ENCODE results near the gene CFDP1.

Gene CFDP1

DNA sequence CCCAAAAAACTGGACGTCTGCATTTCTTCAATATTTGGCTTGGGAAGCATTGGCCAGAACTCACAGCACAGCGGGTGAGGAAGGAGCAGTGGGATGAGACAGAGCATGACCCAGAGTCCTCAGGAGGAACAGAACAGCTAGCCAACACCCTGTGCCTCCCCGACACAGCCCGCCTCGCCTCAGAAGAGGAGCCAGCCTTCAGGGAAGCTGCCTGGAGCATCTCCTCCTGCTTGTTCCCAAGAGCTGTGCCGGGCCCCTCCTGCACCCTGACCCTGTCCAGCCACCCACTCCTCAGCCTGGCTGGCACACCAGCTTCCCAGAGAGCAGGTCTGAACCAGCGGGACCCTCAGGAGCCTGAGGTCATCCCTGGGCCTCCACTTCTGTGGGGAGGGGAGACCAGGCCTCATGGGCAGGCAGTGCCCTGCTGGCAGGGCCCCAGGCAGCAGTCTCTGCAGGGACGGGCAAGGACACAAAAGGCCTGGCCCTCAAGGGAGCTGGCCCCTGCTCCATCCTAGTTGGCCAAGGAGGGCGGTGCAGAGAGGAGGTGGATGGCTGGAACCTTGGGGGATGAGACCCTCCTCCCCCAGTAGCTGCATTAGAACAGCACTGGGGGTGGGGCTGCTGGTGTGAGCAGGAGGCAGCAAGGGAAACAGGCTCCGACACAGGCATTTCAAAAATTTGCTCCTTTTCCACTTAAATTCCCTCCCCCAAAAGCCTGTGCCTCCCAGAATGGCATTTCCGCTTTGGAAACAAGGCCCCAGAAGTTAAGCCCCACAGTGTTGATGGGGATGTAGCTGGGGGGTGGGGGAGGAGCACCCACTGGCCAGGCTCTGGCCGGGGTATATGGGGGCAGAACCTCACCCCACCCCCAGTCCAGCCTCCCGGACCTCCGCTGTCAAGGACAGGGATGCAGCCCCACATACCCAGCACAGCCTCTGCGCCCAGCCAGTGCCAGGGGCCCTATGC lies 180.1 kb downstream of the CFDP1 start:
- DNase-seq (ENCODE audit: low read depth in 4 of 4, low spot score in 1 of 4), result no peak

DNA sequence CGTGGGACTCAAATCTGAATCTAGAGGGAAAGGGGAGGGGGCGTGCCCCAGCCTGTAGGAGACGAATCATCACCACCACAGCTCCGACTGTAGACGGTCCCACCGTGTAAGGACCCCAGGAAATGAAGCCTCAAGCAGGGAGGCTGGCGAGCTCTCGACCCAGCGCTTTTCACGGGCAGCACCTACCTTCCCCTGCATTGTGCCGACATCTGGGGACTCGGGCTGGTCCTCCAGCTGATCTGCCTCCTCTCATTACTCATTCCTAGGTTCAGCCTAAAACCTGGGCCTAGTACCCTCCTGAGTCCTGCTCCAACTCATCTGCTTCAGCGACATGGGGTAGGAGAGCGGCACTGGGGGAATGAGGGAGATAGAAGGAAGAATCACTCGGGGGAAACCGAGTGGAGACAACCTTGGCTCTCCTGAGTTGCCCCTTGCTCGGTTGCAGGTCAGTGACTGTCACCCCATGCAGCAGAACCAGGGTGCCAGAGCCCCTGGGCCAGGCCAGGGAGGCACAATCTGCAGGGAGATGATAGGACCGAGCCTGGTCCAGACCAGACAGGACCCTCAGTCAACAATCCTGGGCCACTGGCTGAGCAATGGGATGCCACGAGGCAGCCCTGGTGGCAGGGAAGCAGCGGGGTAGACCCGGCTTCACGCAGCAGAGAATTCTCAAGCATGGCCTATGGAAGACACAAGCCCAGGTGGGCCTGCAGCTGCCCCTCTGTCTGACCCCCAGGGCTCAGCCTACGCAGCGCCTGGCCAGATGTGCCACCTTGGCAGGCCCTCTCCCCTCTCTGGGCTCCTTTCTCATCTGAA lies 181.0 kb downstream of the CFDP1 start:
- DNase-seq (ENCODE audit: low read depth in 4 of 4, low spot score in 1 of 4), result no peak

DNA sequence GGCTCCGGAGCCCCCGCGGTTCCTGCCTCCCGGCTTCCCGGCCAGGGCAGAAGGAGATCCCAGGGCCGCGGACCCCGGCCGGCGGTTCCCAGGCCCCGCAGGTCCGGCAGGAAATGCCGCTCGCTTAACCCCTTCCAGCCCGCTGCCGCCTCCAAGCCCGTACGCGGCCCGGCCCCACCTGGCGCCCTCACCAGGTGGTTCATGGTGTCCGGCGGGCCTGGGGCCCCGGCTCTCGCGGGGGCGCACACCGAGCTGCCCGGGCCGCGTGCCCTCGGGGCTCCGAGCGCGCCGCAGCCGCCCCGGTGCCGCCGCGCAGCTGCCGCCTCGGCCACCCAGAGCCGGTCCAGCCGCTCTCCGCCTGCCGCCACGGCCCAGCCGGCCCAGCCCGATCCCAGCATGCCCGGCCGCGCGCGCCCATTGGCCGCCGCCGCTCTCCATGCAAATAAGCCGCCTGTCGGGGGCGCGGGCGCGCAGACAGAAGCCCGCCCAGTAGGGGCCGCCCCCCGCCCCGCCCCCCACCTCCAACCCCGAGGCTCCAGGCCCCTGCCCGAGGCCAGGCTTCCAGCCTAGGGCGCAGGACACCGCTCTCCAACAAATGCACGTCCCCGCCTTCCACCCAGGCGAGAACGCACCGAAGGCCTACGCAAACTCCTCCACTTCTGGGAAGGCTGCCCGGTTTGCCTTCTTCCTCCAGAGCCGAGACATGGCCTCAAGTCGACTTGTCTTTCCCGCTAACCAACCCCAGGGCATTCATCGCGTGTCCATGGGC lies 181.8 kb downstream of the CFDP1 start, which contains the start of gene BCAR1:
Gene BCAR1, minus strand, starts transcription at position 345 of the 769 bp plus-strand sequence. Its CDS starts 142 bp downstream, at position 203.
- peak in 1 of 4 experiments; percentile 16 for DNase-seq (ENCODE audit: low read depth in 4 of 4, low spot score in 1 of 4)

DNA sequence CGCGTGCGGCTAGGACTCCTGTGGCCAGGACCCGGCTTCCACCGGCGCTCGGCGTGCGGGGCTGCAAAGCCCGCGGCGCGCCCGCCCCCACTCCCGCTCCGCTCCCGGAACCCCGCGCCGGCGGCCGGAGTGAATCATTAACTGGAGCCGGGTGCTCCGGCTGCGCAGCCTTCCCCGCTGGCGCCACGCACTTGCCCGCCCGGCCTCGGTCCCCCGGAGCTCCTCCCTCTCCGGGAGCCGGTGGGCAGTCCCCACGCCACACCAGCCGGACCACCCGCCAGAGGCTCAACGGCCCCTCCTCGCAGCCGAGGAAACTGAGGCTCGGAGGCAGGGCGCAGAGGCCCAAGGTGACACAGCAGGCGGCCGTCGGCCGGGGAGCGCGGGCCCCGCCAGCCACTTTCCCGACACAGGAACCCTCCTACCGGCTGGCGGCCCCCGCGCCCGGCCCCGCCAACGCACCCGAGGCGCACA lies 182.5 kb downstream of the CFDP1 start:
- no peak for DNase-seq (ENCODE audit: low read depth in 4 of 4, low spot score in 1 of 4)

DNA sequence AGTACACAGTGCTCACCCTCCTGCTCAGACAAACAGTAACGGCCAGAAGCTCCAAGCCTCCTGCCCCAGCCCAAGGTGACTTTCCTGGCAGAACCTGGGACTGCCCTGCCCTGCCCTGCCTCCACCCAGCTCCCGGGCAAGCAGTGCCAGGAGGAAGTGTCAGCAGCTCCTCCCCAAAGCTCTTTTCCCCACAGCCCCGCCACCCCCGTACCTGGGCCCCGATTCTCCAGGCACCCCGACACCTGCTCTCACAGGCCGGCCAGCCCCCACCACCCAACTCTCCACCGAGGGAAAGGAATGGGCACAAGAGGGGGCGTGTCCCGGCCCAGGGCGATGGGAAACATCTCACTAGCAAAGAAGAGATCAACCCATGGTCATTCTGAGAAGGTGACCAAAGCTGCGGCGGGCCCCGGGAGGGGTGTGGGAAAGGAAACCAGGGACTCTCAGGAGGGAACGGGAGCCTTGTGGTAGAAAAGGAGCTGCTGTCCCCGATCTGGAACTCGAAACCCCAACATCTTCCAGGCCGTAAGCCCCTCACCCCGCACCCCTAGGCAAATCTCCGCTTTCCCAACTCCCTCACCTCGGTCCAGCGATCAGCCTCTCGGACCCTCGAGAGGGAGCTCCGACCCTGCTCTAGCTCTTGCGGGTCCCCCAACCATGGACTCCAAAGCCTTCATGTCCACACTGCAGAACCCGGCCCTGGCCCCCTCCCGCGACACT lies 183.1 kb downstream of the CFDP1 start:
- DNase-seq (ENCODE audit: low read depth in 4 of 4, low spot score in 1 of 4), result no peak

DNA sequence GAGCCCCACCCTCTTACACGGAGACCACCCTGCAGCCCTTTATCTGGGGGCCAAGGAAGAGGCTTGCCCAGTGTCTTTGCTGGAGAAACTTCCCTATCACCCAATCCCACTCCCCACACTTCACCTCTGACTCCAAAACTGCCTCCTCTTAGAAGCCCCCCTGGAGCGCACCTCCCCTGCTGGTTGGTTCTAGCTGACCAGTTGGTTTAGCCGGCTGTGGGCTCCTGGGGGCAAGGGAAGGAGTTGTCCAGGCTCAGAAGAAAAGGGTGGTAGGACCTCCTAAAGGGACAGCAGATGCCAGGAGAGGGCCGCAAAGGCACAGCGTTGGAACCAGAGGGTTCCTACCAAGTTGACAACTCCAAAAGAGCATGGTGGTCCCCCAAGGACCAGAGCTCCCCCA lies 183.9 kb downstream of the CFDP1 start:
- DNase-seq (ENCODE audit: low read depth in 4 of 4, low spot score in 1 of 4), result no peak

DNA sequence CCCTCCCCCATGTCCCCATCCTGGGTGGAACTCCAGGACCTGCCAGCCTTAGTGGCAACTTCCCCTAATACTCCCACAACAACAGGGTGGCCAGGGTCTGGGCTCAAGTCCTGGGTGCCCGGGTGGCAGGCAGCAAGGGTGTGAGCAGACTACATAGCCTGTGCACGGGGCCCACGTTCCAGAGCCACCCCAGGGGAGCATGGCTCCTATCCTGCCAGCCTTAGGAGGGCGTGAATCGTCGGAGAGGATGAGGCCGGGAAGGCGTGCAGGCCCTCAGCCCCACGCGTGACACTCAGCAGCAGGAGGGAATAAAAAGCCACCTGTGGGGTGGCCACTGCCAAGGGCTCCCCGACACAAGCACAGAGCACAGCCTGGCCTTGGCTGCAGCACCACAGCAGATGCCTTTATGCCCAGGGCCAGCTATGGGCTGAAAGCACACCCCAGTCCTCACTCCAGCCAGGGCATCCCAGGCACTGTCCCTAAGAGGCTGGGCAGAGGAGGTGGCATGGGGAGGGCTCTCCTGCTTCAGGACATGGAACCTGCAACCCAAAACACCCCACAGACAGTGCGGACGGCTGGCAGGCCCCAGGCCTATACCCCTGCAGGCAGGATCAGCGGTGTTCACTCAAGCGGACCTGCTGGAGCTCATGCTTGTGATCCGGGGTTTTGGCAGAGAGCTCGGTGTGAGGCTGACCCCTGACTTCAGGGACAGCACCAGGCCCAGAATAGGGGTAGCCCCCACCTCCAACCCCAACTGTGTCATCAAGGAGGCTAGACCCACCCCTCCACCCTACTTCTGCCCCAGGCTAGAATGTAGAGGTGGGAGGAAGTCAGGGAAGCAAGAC lies 184.5 kb downstream of the CFDP1 start:
- DNase-seq (ENCODE audit: low read depth in 4 of 4, low spot score in 1 of 4), result no peak

DNA sequence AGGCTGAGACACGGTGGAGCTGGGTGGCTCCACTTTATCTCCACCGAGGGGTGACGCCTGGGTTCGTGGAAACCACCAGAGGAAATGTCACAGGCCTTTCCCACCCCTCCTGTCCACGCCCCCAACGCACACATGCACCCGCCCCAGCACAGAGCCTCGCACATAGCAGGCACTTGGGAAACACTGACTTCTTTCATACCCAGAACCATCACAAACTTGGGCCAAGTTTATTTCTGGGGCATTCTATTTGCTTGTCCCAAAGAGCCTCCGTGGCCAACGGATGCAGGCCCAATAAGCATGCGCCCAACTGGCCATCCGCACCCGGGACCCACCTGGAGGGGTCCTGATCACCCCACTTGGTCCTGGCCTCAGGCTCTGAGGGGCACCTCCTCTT lies 185.2 kb downstream of the CFDP1 start:
- no peak for DNase-seq (ENCODE audit: low read depth in 4 of 4, low spot score in 1 of 4)

DNA sequence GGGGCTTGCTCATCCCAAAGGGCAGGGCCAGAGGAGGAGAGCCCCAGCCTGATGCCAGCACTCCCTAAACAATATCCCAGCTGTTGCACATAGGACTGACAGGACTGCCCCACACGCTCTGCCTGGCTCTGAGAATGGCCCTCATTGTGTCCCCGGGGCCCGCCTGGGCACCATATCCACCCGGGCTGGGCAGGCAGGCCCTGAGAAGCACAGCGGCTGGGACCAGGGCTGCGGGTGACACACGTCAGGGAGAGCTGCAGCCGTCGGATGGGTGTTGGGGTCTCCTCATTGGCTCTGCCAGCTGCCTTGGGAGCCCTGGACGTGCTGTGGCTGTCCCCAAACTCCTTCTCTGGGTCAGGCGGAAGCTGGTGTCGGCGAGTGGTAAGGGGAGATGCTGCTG lies 186.1 kb downstream of the CFDP1 start:
- no peak for DNase-seq (ENCODE audit: low read depth in 4 of 4, low spot score in 1 of 4)

DNA sequence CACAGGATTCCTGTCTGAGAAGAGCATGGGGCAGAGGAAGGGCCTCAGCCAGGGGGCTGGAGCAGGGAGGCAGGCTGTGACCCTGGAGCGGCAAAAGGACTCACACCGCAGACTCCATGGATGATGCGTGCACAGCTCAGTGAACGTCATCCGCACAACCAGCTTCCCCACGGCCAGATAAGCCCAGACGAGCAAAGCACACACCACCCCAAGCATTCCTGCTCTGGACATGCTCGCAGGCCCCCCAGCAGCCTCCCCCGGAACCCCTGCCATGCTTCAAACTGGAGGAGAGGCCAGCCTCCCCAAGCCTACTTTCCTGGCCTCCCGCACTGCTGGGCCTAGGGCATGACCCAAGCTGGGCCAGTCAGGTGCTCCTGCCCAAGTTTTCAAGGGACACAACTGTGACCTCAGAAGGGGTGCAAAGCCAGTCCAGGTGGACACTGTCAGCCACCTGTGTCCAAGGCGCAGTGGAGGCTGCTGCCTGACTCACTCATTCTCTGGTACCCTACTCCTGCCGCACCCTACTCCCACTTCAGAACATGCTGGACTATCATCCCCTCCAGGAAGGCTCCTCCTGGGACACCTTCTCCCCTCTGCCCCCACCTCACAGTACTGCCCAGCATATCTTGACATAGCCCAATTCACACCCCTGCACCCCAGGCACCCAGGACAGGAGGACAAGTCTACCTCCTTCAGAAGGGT lies 186.6 kb downstream of the CFDP1 start:
- DNase-seq (ENCODE audit: low read depth in 4 of 4, low spot score in 1 of 4), result no peak

DNA sequence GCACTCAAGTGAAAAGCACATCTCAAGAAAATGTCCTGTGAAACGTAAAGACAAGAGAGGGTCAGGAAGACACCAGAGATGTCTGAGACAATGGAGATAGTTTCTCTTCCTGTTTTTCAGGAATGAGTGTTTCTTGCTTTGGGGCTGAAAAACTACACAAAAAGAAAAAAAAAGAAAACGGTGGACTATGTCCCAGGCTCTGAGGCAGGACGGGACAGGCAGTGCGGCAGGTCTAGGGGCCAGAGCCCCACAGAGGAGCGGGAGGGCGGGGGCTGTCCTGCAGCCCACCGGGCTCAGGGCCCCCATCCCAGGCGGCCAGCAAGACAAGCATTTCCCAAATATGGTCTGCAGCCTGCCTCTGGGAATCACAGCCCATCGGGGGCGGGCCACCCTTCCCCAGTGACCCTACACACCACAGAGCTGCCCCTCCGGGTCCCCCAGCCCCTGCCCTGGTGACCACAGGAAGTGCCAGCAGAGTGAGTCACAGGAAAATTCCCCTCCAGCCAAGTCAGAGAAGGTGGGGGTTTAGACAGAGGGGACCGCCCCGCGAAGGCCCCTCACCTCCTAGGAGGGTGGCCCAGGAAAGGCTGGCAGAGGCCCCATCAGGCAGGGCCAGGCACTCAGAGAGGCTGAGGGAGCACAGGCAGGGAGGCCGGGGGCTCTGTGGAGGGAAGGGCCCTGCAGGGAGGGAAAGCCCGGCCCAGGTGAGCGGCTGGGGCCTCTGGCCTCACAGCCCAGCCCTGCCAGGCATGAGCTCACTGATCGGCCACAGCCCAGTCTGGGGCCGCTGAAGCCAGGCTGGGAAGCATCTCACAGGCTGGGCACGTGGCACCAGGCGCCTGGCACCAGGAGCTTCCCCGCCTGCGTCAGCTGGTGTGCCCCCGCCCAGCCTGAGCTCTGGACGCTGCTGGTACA lies 188.2 kb downstream of the CFDP1 start:
- no peak for DNase-seq (ENCODE audit: low read depth in 4 of 4, low spot score in 1 of 4)

DNA sequence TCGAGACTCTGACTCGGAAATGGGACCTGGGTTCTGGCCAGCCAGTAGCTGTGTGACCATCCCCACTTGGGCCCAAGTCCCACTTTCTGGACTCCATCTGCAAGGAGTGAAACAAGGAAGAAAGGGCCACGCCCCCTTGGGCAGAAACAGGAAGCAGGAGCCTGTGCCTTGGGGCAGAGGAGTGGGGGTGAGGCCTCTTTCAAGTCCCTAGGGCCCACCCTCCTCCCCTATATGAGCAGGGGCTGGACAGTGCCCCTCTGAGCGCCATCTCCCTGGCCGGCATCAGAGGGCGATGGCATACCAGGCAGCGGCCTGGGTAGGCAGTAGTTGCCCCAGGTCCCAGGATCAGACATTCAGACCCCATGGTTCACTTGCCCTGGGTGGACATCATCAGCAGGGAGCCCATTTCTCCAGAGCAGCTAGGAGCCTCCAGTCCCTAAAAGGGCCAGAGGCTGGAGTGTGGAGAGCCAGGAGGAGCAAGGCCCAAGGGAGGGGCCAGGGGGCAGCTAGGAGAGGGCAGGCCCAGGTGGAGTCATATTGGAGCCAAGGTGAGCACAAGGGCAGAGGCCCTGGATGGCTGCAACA lies 189.0 kb downstream of the CFDP1 start:
- DNase-seq (ENCODE audit: low read depth in 4 of 4, low spot score in 1 of 4), result no peak

All from stimulated activated CD4-positive, alpha-beta T cell treated with anti-CD3 and anti-CD28 coated beads, Interleukin-1b, Interleukin-23, amount 100 ng/mL, for 24 hours (primary cell).